ENCODE data around the gene RNF44. TPM values are rescaled to one million over a fixed set of nuclear protein-coding genes. Genes with fewer than 3 reads are reported as not detected.

The RNF44 gene
- total RNA-seq, 1 experiment from 2014 or later, result 172 TPM

DNA sequence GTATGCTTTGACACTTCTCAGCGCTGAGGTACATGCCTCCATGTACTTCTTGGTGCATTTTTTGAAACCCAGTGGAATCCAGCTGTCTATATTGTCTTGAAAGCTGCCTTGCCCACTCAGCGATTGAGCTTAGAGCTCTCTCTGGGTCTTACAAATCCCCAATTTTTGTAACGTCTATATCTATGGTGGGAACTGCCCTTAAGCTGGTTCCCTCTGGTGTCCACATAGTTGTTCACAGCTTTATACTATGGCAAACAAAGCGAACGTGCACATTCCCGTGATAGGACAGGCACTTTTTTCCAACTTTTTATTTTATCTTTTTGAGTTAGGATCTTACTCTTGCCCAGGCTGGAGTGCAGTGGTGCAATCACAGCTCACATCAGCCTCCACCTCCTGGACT lies 32.8 kb upstream of the RNF44 start:
- Histone ChIP-seq H3K18ac (ENCODE audit: insufficient read length, low read depth, low read length) (no peak overlapping the region), H2BK20ac (ENCODE audit: low read depth, low read length, poor library complexity, severe bottlenecking) (no peak overlapping the region), H3K56ac (ENCODE audit: insufficient read length, low read depth, low read length) (no peak overlapping the region), H4K20me1 (ENCODE audit: control insufficient read depth, insufficient read depth, insufficient read length) (no peaks in the 10 kb centered on the region), H3K4me2 (ENCODE audit: insufficient read depth, insufficient read length, low read length) (no peak overlapping the region), H2AFZ (ENCODE audit: low read length) (no peak overlapping the region), H3T11ph (ENCODE audit: low read length) (no peak overlapping the region), H3K23ac (ENCODE audit: insufficient read length, low read depth, low read length) (no peak overlapping the region), H4K91ac (ENCODE audit: insufficient read length, low read depth, low read length) (no peak overlapping the region), H4K5ac (ENCODE audit: insufficient read length, low read depth, low read length) (no peak overlapping the region), H3K27me3 (ENCODE audit: insufficient read depth, low read length) (no peaks in the 10 kb centered on the region), H3K4me1 (ENCODE audit: insufficient read depth, low read length) (no peaks in the 10 kb centered on the region), H4K8ac (replicated peaks; ENCODE audit: insufficient read length, low read depth, low read length) (no peak overlapping the region), H2BK120ac (ENCODE audit: low read depth, low read length, poor library complexity, severe bottlenecking) (no peak overlapping the region), H3K14ac (ENCODE audit: insufficient read depth, low read length) (no peak overlapping the region), H3K23me2 (ENCODE audit: insufficient read length, low read depth, low read length, poor library complexity, severe bottlenecking) (no peaks in the 10 kb centered on the region), H3K9me3 (ENCODE audit: control insufficient read depth, low read depth, low read length) (no peaks in the 10 kb centered on the region), H3K27ac (ENCODE audit: insufficient read length, low read depth, low read length) (no peak overlapping the region), H3K79me2 (ENCODE audit: insufficient read depth, low read length) (no peaks in the 10 kb centered on the region), H3K9ac (ENCODE audit: extremely low read depth, insufficient read length, low read length) (no peak overlapping the region), H3K79me1 (ENCODE audit: insufficient read depth, low read depth, low read length, poor library complexity, severe bottlenecking) (no peaks in the 10 kb centered on the region), H2AK5ac (ENCODE audit: insufficient read length, low read length) (no peak overlapping the region), H2BK12ac (ENCODE audit: insufficient read length, low read depth, low read length) (no peak overlapping the region), H2BK5ac (ENCODE audit: insufficient read length, low read length) (no peak overlapping the region), H2BK15ac (ENCODE audit: low read depth, low read length) (no peak overlapping the region), H3K4ac (ENCODE audit: low read depth, low read length) (no peak overlapping the region)
- Mint-ChIP-seq H3K4me1 (peaks cover 7 to 17% of the 10 kb centered on the region in 2 experiments), H3K36me3 (ENCODE audit: insufficient read depth in 1 of 3, low read depth in 3 of 3) (peaks cover 0 to 3% (median 0%) of the 10 kb centered on the region in 3 experiments; a peak in 1 of 7 replicates), H3K27ac (no peak overlapping the region), H3K9me3 (peaks cover 2 to 3% of the 10 kb centered on the region in 2 experiments; a peak in 2 of 5 replicates), H3K4me3 (no peak overlapping the region), H3K27me3 (ENCODE audit: low read depth) (peaks cover 31% of the 10 kb centered on the region)
- DNase-seq, result no peak
- WGBS (ENCODE audit: extremely low coverage, insufficient read length, low lambda C conversion rate), result no CpG with 5 or more reads among the region's 6 CpGs
- TF ChIP-seq, protein P1, sequence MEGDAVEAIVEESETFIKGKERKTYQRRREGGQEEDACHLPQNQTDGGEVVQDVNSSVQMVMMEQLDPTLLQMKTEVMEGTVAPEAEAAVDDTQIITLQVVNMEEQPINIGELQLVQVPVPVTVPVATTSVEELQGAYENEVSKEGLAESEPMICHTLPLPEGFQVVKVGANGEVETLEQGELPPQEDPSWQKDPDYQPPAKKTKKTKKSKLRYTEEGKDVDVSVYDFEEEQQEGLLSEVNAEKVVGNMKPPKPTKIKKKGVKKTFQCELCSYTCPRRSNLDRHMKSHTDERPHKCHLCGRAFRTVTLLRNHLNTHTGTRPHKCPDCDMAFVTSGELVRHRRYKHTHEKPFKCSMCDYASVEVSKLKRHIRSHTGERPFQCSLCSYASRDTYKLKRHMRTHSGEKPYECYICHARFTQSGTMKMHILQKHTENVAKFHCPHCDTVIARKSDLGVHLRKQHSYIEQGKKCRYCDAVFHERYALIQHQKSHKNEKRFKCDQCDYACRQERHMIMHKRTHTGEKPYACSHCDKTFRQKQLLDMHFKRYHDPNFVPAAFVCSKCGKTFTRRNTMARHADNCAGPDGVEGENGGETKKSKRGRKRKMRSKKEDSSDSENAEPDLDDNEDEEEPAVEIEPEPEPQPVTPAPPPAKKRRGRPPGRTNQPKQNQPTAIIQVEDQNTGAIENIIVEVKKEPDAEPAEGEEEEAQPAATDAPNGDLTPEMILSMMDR (conservative IDR thresholded peaks at IDR 0.05), result no peak

All from H9 (cell line).